Liver (tissue), 9 donors: ENCODE measurements around the gene KRT36. TPM values are rescaled to one million over a fixed set of nuclear protein-coding genes. Genes with fewer than 3 reads are reported as not detected.

ENCODE experiments used
- DNase-seq: peaks from one replicate; pipeline ENCODE4 v3.0.0-alpha.2; 2017; ENCODE audit warnings: low spot score
- H3K27ac ChIP-seq, 2 donors: one replicate each; pipeline ENCODE4 v1.7.0; 2013; ENCODE audit warnings: inconsistent platforms in 2 of 2, low read length in 2 of 2, control low read depth in 1 of 2, low read depth in 1 of 2, mild to moderate bottlenecking in 1 of 2
- H3K27me3 ChIP-seq, 4 donors: one replicate each; pipeline versions ENCODE4 v1.6.1 to v1.7.0; 2013; ENCODE audit warnings: low read length in 3 of 4, inconsistent platforms in 1 of 4, mild to moderate bottlenecking in 1 of 4, moderate library complexity in 1 of 4; ENCODE audit not compliant: control insufficient read depth in 4 of 4, insufficient read depth in 4 of 4
- H3K36me3 ChIP-seq, 4 donors: one replicate each; pipeline versions ENCODE4 v1.6.1 to v1.7.0; 2013; ENCODE audit warnings: low read length in 3 of 4, mild to moderate bottlenecking in 3 of 4, low read depth in 1 of 4, moderate library complexity in 1 of 4; ENCODE audit not compliant: control insufficient read depth in 4 of 4, insufficient read depth in 3 of 4
- H3K4me1 ChIP-seq, 4 donors: one replicate each; pipeline versions ENCODE4 v1.6.1 to v1.7.0; 2013; ENCODE audit warnings: low read length in 3 of 4, mild to moderate bottlenecking in 3 of 4, moderate library complexity in 1 of 4; ENCODE audit not compliant: control insufficient read depth in 4 of 4, insufficient read depth in 4 of 4
- H3K4me3 ChIP-seq, 3 donors: one replicate each; pipeline versions ENCODE4 v1.6.1 to v1.7.0; 2013; ENCODE audit warnings: low read length in 3 of 3, control low read depth in 1 of 3, low read depth in 1 of 3, mild to moderate bottlenecking in 1 of 3
- H3K9ac ChIP-seq, 2 donors: one replicate each; pipeline ENCODE4 v1.7.0; 2013; ENCODE audit warnings: low read length in 2 of 2, mild to moderate bottlenecking in 2 of 2, moderate library complexity in 2 of 2, control low read depth in 1 of 2, low read depth in 1 of 2
- H3K9me3 ChIP-seq, 4 donors: one replicate each; pipeline versions ENCODE4 v1.6.1 to v1.7.0; 2013; ENCODE audit warnings: low read length in 3 of 4; ENCODE audit not compliant: control insufficient read depth in 4 of 4
- EGR1 ChIP-seq, 2 donors: IDR thresholded peaks; 2 replicates each; pipeline ENCODE4 v1.6.1; 2016 to 2018; ENCODE audit warnings: antibody characterized with exemption in 2 of 2, low read depth in 2 of 2
- FOXA1 ChIP-seq: IDR thresholded peaks from 2 replicates; pipeline ENCODE4 v1.6.1; 2016; ENCODE audit warnings: antibody characterized with exemption
- GABPA ChIP-seq, 2 donors: IDR thresholded peaks in 1 of 2; conservative IDR thresholded peaks in 1 of 2; 2 replicates each; pipeline ENCODE4 v1.6.1; 2016; ENCODE audit warnings: antibody characterized with exemption in 2 of 2, mild to moderate bottlenecking in 1 of 2, moderate library complexity in 1 of 2
- HNF4A ChIP-seq, 2 donors: conservative IDR thresholded peaks; 2 replicates each; pipeline ENCODE4 v1.6.1; 2016; ENCODE audit warnings: antibody characterized with exemption in 2 of 2, mild to moderate bottlenecking in 2 of 2
- JUND ChIP-seq, 2 donors: IDR thresholded peaks; 2 replicates each; pipeline ENCODE4 v1.6.1; 2016; ENCODE audit warnings: antibody characterized with exemption in 2 of 2
- NR2F2 ChIP-seq: IDR thresholded peaks from 2 replicates; pipeline ENCODE4 v1.6.1; 2016; ENCODE audit warnings: antibody characterized with exemption
- RAD21 ChIP-seq, 2 donors: IDR thresholded peaks; 2 replicates each; pipeline ENCODE4 v1.6.1; 2016; ENCODE audit warnings: antibody characterized with exemption in 2 of 2, mild to moderate bottlenecking in 2 of 2
- REST ChIP-seq: IDR thresholded peaks from 2 replicates; pipeline ENCODE4 v1.6.1; 2016; ENCODE audit warnings: antibody characterized with exemption, mild to moderate bottlenecking
- SP1 ChIP-seq: IDR thresholded peaks from 2 replicates; pipeline ENCODE4 v1.6.1; 2018; ENCODE audit warnings: antibody characterized with exemption, mild to moderate bottlenecking
- TAF1 ChIP-seq: conservative IDR thresholded peaks from 2 replicates; pipeline ENCODE4 v1.6.1; 2016; ENCODE audit warnings: antibody characterized with exemption, mild to moderate bottlenecking
- YY1 ChIP-seq: IDR thresholded peaks from 2 replicates; pipeline ENCODE4 v1.6.1; 2016; ENCODE audit warnings: antibody characterized with exemption, mild to moderate bottlenecking
- WGBS: extraction: QIAGEN DNeasy Blood & Tissue Kit; methylation state at CpG from one replicate; pipeline ENCODE4 v1.1.7; 2013; 5-methylcytosine and 5-hydroxymethylcytosine counted together
- polyA plus RNA-seq, 2 donors: library from polyadenylated mRNA; stranded (reverse) in 1 of 2; unstranded in 1 of 2; fragments of 200-250 nt in 1 of 2; fragments of >200 nt in 1 of 2; fragmentation: Nextera tagmentation in 1 of 2; extraction: Ambion mirVana in 1 of 2; gene quantifications; one replicate each; pipeline versions ENCODE4 v1.2.1 to v1.2.3, GENCODE V29; 2013 to 2015
- total RNA-seq, 2 donors: library from RNA; depleted of rRNA; stranded (reverse); fragments of >200 nt; gene quantifications; one replicate each; pipeline ENCODE4 v1.2.3, GENCODE V29; 2014
- TF ChIP-seq, protein P1 (sequence below): IDR thresholded peaks from 2 replicates; pipeline ENCODE4 v1.6.1; 2016; ENCODE audit warnings: antibody characterized with exemption
- TF ChIP-seq, protein P2 (sequence below): IDR thresholded peaks from 2 replicates; pipeline ENCODE4 v1.6.1; 2016; ENCODE audit warnings: antibody characterized with exemption
- donor health status: healthy.
- donor health status: healthy.
- donor health status: healthy.
- donor health status: healthy.
- donor health status: healthy.

KRT36 gene
- total and polyA plus RNA-seq, 4 donors: 0.05 TPM; not detected in 3

DNA sequence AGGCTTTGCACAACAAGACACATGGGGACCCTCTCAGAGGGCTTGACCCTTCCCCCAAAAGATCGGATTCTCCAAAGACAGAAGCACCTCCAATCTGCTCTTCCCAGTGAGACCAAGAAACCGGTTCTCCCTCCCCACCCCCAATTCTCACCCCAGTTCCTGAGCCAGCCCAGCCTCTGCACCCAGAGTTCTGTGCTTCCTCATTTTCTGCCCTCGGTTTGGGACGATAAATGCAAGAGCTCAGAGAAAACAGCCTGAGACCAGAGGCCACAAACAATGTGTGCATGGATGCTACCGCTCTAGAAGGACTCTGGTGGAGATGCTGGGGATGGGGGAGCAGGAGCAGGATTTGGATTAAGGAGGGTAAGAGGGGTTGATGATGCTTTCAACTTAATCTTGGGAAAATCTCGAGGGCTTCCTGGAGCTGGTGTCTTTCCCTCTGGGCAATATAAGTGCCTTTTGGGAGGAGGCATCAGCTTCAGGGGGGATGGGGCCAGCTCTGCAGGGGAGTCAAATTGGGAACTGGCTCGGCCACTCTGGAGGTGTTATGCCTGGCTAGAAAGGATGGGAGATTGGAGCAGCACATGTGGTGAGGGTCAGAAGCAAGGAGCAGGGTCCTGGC is 22.9 kb upstream of the KRT36 start (continued):
- TF ChIP-seq FOXA1 (no peak), EGR1 (IDR thresholded peaks at IDR 0.05; ENCODE audit: low read depth in 2 of 2) (no peak), NR2F2 (no peak), SP1 (no peak)

GRCh38 chr17:41511716-41512115 is 22.0 kb upstream of the KRT36 start:
- Histone ChIP-seq H3K27ac (no peak overlapping the region), H3K4me1 (no peaks in the 10 kb centered on the region), H3K9ac (no peak overlapping the region), H3K9me3 (no peaks in the 10 kb centered on the region), H3K27me3 (no peaks in the 10 kb centered on the region), H3K4me3 (no peak overlapping the region), H3K36me3 (no peaks in the 10 kb centered on the region)
- DNase-seq: no peak
- no peak for TF ChIP-seq YY1
- TF ChIP-seq, protein P1, sequence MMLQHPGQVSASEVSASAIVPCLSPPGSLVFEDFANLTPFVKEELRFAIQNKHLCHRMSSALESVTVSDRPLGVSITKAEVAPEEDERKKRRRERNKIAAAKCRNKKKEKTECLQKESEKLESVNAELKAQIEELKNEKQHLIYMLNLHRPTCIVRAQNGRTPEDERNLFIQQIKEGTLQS: no peak
- WGBS: 80% methylated on average over 10 of the region's 10 CpGs

GRCh38 chr17:41511116-41511515 is 21.4 kb upstream of the KRT36 start:
- no peak overlapping the region for H3K27ac ChIP-seq
- no peaks in the 10 kb centered on the region for H3K9me3 ChIP-seq
- no peaks in the 10 kb centered on the region for H3K27me3 ChIP-seq
- no peak overlapping the region for H3K9ac ChIP-seq
- TF ChIP-seq SP1 (no peak), TAF1 (no peak), HNF4A (conservative IDR thresholded peaks at IDR 0.05) (no peak), REST (no peak), EGR1 (IDR thresholded peaks at IDR 0.05; ENCODE audit: low read depth in 2 of 2) (no peak), GABPA (IDR thresholded peaks at IDR 0.05 in 1 of 2, conservative IDR thresholded peaks at IDR 0.05 in 1 of 2) (no peak), RAD21 (IDR thresholded peaks at IDR 0.05) (no peak), NR2F2 (no peak), JUND (IDR thresholded peaks at IDR 0.05) (no peak)
- TF ChIP-seq, protein P1: no peak
- TF ChIP-seq, protein P2, sequence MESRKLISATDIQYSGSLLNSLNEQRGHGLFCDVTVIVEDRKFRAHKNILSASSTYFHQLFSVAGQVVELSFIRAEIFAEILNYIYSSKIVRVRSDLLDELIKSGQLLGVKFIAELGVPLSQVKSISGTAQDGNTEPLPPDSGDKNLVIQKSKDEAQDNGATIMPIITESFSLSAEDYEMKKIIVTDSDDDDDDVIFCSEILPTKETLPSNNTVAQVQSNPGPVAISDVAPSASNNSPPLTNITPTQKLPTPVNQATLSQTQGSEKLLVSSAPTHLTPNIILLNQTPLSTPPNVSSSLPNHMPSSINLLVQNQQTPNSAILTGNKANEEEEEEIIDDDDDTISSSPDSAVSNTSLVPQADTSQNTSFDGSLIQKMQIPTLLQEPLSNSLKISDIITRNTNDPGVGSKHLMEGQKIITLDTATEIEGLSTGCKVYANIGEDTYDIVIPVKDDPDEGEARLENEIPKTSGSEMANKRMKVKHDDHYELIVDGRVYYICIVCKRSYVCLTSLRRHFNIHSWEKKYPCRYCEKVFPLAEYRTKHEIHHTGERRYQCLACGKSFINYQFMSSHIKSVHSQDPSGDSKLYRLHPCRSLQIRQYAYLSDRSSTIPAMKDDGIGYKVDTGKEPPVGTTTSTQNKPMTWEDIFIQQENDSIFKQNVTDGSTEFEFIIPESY: no peak
- H3K36me3 ChIP-seq: no peaks in the 10 kb centered on the region
- no peak overlapping the region for H3K4me3 ChIP-seq
- peak; percentile 74 for DNase-seq
- 73% methylated on average over 4 of the region's 4 CpGs for WGBS
- H3K4me1 ChIP-seq: no peaks in the 10 kb centered on the region
